ENCODE results near the gene OSBPL10.

DNA sequence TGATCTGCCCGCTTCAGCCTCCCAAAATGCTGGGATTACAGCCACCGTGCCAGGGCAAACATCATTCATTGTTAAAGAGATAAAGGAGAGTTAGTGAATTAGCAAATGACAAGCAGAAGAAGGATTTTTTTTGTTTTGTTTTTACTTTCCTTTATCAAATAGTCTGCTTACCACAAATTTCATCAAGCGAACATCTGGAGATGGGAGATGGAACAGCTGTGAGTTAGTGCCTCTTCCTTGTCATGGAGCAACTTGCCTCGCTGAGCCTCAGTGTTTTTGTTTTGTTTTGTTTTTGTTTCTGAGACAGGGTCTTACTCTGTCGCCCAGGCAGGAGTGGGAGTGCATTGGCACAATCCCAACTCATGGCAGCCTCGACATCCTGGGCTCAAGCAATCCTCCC is 16.4 kb upstream of the OSBPL10 start:
- TF ChIP-seq SUZ12 (IDR thresholded peaks at IDR 0.05) (no peak), FOXM1 (IDR thresholded peaks at IDR 0.05; ENCODE audit: borderline replicate concordance) (no peak), ARNT (IDR thresholded peaks at IDR 0.05) (no peak), PKNOX1 (IDR thresholded peaks at IDR 0.05) (no peak), SP1 (IDR thresholded peaks at IDR 0.05) (no peak), ELF4 (IDR thresholded peaks at IDR 0.05) (no peak), NFRKB (IDR thresholded peaks at IDR 0.05) (no peak), FOXK2 (IDR thresholded peaks at IDR 0.05) (no peak), ZNF384 (IDR thresholded peaks at IDR 0.05) (no peak), BHLHE40 (IDR thresholded peaks at IDR 0.05; ENCODE audit: borderline replicate concordance) (no peak), FOXA1 (IDR thresholded peaks at IDR 0.05) (no peak), TARDBP (IDR thresholded peaks at IDR 0.05) (no peak), CTBP1 (IDR thresholded peaks at IDR 0.05; ENCODE audit: borderline replicate concordance) (no peak)

Data from HEK293T (cell line).